Stimulated activated memory B cell treated with anti-CD40 and anti-IgM and Interleukin-4, amounts not matched to agents 10 μg/mL and 1 μg/mL and 100 μg/mL, for 72 hours (primary cell): Measurements from ENCODE around the gene TAAR6.
"Not testable (repeated sequence)": the region's sequence is repeated elsewhere in the genome, so short reads cannot be mapped to it uniquely, and the experiment has no call there.

Experiments
- ATAC-seq: fragments of 150-1000 bp; cut with Tn5 transposase; 2 replicates; pipeline ENCODE4 v1.10.0; 2021
- H3K27ac Mint-ChIP-seq: one replicate; pipeline ENCODE4 v1.8.0; 2022; ENCODE audit warnings: mild to moderate bottlenecking, mixed read lengths
- H3K27me3 Mint-ChIP-seq: one replicate; pipeline ENCODE4 v1.8.0; 2022; ENCODE audit warnings: mixed read lengths
- H3K36me3 Mint-ChIP-seq: one replicate; pipeline ENCODE4 v1.8.0; 2022; ENCODE audit warnings: mixed read lengths
- H3K4me1 Mint-ChIP-seq: one replicate; pipeline ENCODE4 v1.8.0; 2022; ENCODE audit warnings: mixed read lengths
- H3K4me3 Mint-ChIP-seq: one replicate; pipeline ENCODE4 v1.8.0; 2022; ENCODE audit warnings: mild to moderate bottlenecking, moderate library complexity, mixed read lengths
- H3K9me3 Mint-ChIP-seq: one replicate; pipeline ENCODE4 v1.8.0; 2022; ENCODE audit warnings: mixed read lengths

TAAR6 gene

GRCh38 chr6:132570221-132570777 is at the start of gene TAAR6:
Gene TAAR6, plus strand, starts transcription at chr6:132570322. Its CDS starts 0 bp downstream, at chr6:132570322.
- no peak within 1 kb of the TSS for H3K27ac Mint-ChIP-seq
- no peak for ATAC-seq
- H3K9me3 Mint-ChIP-seq = no peaks in the 10 kb centered on the region
- peaks cover 32% of the 10 kb centered on the region for H3K27me3 Mint-ChIP-seq
- H3K4me3 Mint-ChIP-seq = no peak within 1 kb of the TSS
- no peaks in the 10 kb centered on the region for H3K4me1 Mint-ChIP-seq
- H3K36me3 Mint-ChIP-seq = no peaks in the 10 kb centered on the region

- no peaks in the 10 kb centered on the region for H3K9me3 Mint-ChIP-seq
- H3K4me3 Mint-ChIP-seq = no peak overlapping the region
- no peaks in the 10 kb centered on the region for H3K4me1 Mint-ChIP-seq
- H3K36me3 Mint-ChIP-seq = no peaks in the 10 kb centered on the region
- no peak for ATAC-seq
- H3K27me3 Mint-ChIP-seq = no peaks in the 10 kb centered on the region
- H3K27ac Mint-ChIP-seq = no peak overlapping the region
Observed at GRCh38 chr6:132520953-132521352, 49.2 kb upstream of the TAAR6 start.

GRCh38 chr6:132524646-132525045 is 45.5 kb upstream of the TAAR6 start:
- Mint-ChIP-seq H3K27ac (no peak overlapping the region), H3K36me3 (no peaks in the 10 kb centered on the region), H3K9me3 (no peaks in the 10 kb centered on the region), H3K4me3 (no peak overlapping the region), H3K27me3 (no peaks in the 10 kb centered on the region), H3K4me1 (peaks cover 6% of the 10 kb centered on the region)
- ATAC-seq = no peak

- H3K27ac Mint-ChIP-seq = no peak overlapping the region
- H3K4me1 Mint-ChIP-seq = peaks cover 6% of the 10 kb centered on the region
- no peaks in the 10 kb centered on the region for H3K36me3 Mint-ChIP-seq
- no peaks in the 10 kb centered on the region for H3K27me3 Mint-ChIP-seq
- H3K4me3 Mint-ChIP-seq = no peak overlapping the region
- H3K9me3 Mint-ChIP-seq = no peaks in the 10 kb centered on the region
- no peak for ATAC-seq
Observed at GRCh38 chr6:132525866-132526265, 44.3 kb upstream of the TAAR6 start.

GRCh38 chr6:132526461-132526860 is 43.7 kb upstream of the TAAR6 start:
- H3K4me3 Mint-ChIP-seq = no peak overlapping the region
- no peaks in the 10 kb centered on the region for H3K27me3 Mint-ChIP-seq
- peaks cover 6% of the 10 kb centered on the region for H3K4me1 Mint-ChIP-seq
- H3K9me3 Mint-ChIP-seq = no peaks in the 10 kb centered on the region
- no peaks in the 10 kb centered on the region for H3K36me3 Mint-ChIP-seq
- no peak for ATAC-seq
- no peak overlapping the region for H3K27ac Mint-ChIP-seq

GRCh38 chr6:132527791-132528190 is 42.3 kb upstream of the TAAR6 start:
- Mint-ChIP-seq H3K4me1 (peaks cover 6% of the 10 kb centered on the region), H3K9me3 (no peaks in the 10 kb centered on the region), H3K36me3 (no peaks in the 10 kb centered on the region), H3K27ac (no peak overlapping the region), H3K4me3 (no peak overlapping the region), H3K27me3 (no peaks in the 10 kb centered on the region)
- ATAC-seq = no peak

GRCh38 chr6:132530293-132530974 is 39.7 kb upstream of the TAAR6 start:
- no peaks in the 10 kb centered on the region for H3K27me3 Mint-ChIP-seq
- peaks cover 6% of the 10 kb centered on the region for H3K4me1 Mint-ChIP-seq
- H3K36me3 Mint-ChIP-seq = no peaks in the 10 kb centered on the region
- H3K27ac Mint-ChIP-seq = no peak overlapping the region
- H3K9me3 Mint-ChIP-seq = peaks cover 2% of the 10 kb centered on the region
- peak overlapping the region; percentile 83 for H3K4me3 Mint-ChIP-seq
- peak; percentile 78 for ATAC-seq

GRCh38 chr6:132534546-132534945 is 35.6 kb upstream of the TAAR6 start:
- not testable (repeated sequence) for H3K36me3 Mint-ChIP-seq, H3K27ac Mint-ChIP-seq, H3K9me3 Mint-ChIP-seq, H3K4me3 Mint-ChIP-seq, ATAC-seq, H3K4me1 Mint-ChIP-seq
- H3K27me3 Mint-ChIP-seq = peaks cover 11% of the 10 kb centered on the region

- peaks cover 23% of the 10 kb centered on the region for H3K27me3 Mint-ChIP-seq
- H3K4me1 Mint-ChIP-seq = no peaks in the 10 kb centered on the region
- H3K9me3 Mint-ChIP-seq = peaks cover 2% of the 10 kb centered on the region
- no peak for ATAC-seq
- no peak overlapping the region for H3K4me3 Mint-ChIP-seq
- no peak overlapping the region for H3K27ac Mint-ChIP-seq
- H3K36me3 Mint-ChIP-seq = no peaks in the 10 kb centered on the region
Observed at GRCh38 chr6:132537145-132537544, 33.0 kb upstream of the TAAR6 start.

GRCh38 chr6:132537977-132538376 is 32.1 kb upstream of the TAAR6 start, which contains the start of gene TAAR9:
Gene TAAR9, plus strand, starts transcription at chr6:132538277. Its CDS starts 13 bp downstream, at chr6:132538290.
- no peak for ATAC-seq
- Mint-ChIP-seq H3K27me3 (peaks cover 23% of the 10 kb centered on the region), H3K9me3 (peaks cover 2% of the 10 kb centered on the region), H3K4me3 (no peak within 1 kb of the TSS), H3K36me3 (no peaks in the 10 kb centered on the region), H3K4me1 (no peaks in the 10 kb centered on the region), H3K27ac (no peak within 1 kb of the TSS)

- Mint-ChIP-seq H3K4me3 (no peak overlapping the region), H3K27ac (no peak overlapping the region), H3K9me3 (no peaks in the 10 kb centered on the region), H3K4me1 (peaks cover 6% of the 10 kb centered on the region), H3K36me3 (no peaks in the 10 kb centered on the region), H3K27me3 (peaks cover 12% of the 10 kb centered on the region)
- no peak for ATAC-seq
Observed at GRCh38 chr6:132544826-132545225, 25.3 kb upstream of the TAAR6 start.

- Mint-ChIP-seq H3K9me3 (no peaks in the 10 kb centered on the region), H3K27ac (no peak overlapping the region), H3K4me1 (peaks cover 6% of the 10 kb centered on the region), H3K4me3 (no peak overlapping the region), H3K27me3 (no peaks in the 10 kb centered on the region), H3K36me3 (no peaks in the 10 kb centered on the region)
- ATAC-seq = no peak
Observed at GRCh38 chr6:132548746-132549463, 21.2 kb upstream of the TAAR6 start.

GRCh38 chr6:132551214-132551613 is 18.9 kb upstream of the TAAR6 start:
- H3K27ac Mint-ChIP-seq = no peak overlapping the region
- H3K9me3 Mint-ChIP-seq = no peaks in the 10 kb centered on the region
- H3K27me3 Mint-ChIP-seq = no peaks in the 10 kb centered on the region
- no peak overlapping the region for H3K4me3 Mint-ChIP-seq
- H3K4me1 Mint-ChIP-seq = peaks cover 6% of the 10 kb centered on the region
- no peaks in the 10 kb centered on the region for H3K36me3 Mint-ChIP-seq
- no peak for ATAC-seq

GRCh38 chr6:132552372-132552771 is 17.8 kb upstream of the TAAR6 start, which contains the start of gene TAAR8:
Gene TAAR8, plus strand, starts transcription at chr6:132552672. Its CDS starts 21 bp downstream, at chr6:132552693.
- Mint-ChIP-seq H3K4me1 (peaks cover 6% of the 10 kb centered on the region), H3K9me3 (no peaks in the 10 kb centered on the region), H3K4me3 (no peak within 1 kb of the TSS), H3K36me3 (no peaks in the 10 kb centered on the region), H3K27ac (no peak within 1 kb of the TSS), H3K27me3 (peaks cover 11% of the 10 kb centered on the region)
- no peak for ATAC-seq

GRCh38 chr6:132560087-132560486 is 10.0 kb upstream of the TAAR6 start:
- not testable (repeated sequence) for H3K9me3 Mint-ChIP-seq, H3K27ac Mint-ChIP-seq, H3K36me3 Mint-ChIP-seq, ATAC-seq, H3K4me1 Mint-ChIP-seq, H3K4me3 Mint-ChIP-seq
- peaks cover 22% of the 10 kb centered on the region for H3K27me3 Mint-ChIP-seq

- Mint-ChIP-seq H3K9me3 (no peaks in the 10 kb centered on the region), H3K4me1 (no peaks in the 10 kb centered on the region), H3K4me3 (no peak overlapping the region), H3K36me3 (no peaks in the 10 kb centered on the region), H3K27ac (no peak overlapping the region), H3K27me3 (peaks cover 16% of the 10 kb centered on the region)
- no peak for ATAC-seq
Observed at GRCh38 chr6:132566404-132566803, 3.7 kb upstream of the TAAR6 start.
